SK-N-MC (cell line): ENCODE measurements around the gene PPP1R7.

Experiments used
- DNase-seq: peaks from one replicate; pipeline ENCODE4 v3.0.0-alpha.2; 2011; ENCODE audit warnings: low read depth, low spot score
- H3K27ac ChIP-seq: fragments of 200-600 bp; sonication (generic); 2 replicates; pipeline ENCODE4 v1.5.1; 2016; ENCODE audit warnings: mixed run types
- H3K36me3 ChIP-seq: fragments of 200-600 bp; sonication (generic); 2 replicates; pipeline ENCODE4 v1.6.1; 2017; ENCODE audit warnings: antibody characterized with exemption, low read length, mixed read lengths; ENCODE audit not compliant: insufficient read depth
- H3K4me3 ChIP-seq: fragments of 200-600 bp; sonication (generic); 2 replicates; pipeline ENCODE4 v1.5.1; 2016
- H3K9ac ChIP-seq: fragments of 200-600 bp; sonication (generic); 2 replicates; pipeline ENCODE4 v1.8.0; 2017; ENCODE audit warnings: mixed run types, mixed read lengths; ENCODE audit not compliant: insufficient read length
- H3K9me3 ChIP-seq: fragments of 200-600 bp; sonication (generic); 2 replicates; pipeline ENCODE4 v1.6.1; 2017; ENCODE audit warnings: low read depth, mild to moderate bottlenecking, antibody characterized with exemption, low read length, moderate library complexity, mixed read lengths
- EZH2 ChIP-seq: fragments of 200-600 bp; sonication (generic); IDR thresholded peaks from one replicate; pipeline ENCODE4 v1.6.1; 2017; ENCODE audit warnings: antibody characterized with exemption
- FOXP2 ChIP-seq: optimal IDR thresholded peaks from 2 replicates; pipeline ENCODE3; 2011; ENCODE audit warnings: mild to moderate bottlenecking, moderate library complexity; ENCODE audit not compliant: insufficient read depth; ENCODE audit errors: extremely low read length, control extremely low read depth
- POLR2AphosphoS5 ChIP-seq: IDR thresholded peaks from 2 replicates; pipeline ENCODE4 v1.6.1; 2012; ENCODE audit warnings: mild to moderate bottlenecking, low read depth, low read length, borderline replicate concordance

Gene PPP1R7

DNA sequence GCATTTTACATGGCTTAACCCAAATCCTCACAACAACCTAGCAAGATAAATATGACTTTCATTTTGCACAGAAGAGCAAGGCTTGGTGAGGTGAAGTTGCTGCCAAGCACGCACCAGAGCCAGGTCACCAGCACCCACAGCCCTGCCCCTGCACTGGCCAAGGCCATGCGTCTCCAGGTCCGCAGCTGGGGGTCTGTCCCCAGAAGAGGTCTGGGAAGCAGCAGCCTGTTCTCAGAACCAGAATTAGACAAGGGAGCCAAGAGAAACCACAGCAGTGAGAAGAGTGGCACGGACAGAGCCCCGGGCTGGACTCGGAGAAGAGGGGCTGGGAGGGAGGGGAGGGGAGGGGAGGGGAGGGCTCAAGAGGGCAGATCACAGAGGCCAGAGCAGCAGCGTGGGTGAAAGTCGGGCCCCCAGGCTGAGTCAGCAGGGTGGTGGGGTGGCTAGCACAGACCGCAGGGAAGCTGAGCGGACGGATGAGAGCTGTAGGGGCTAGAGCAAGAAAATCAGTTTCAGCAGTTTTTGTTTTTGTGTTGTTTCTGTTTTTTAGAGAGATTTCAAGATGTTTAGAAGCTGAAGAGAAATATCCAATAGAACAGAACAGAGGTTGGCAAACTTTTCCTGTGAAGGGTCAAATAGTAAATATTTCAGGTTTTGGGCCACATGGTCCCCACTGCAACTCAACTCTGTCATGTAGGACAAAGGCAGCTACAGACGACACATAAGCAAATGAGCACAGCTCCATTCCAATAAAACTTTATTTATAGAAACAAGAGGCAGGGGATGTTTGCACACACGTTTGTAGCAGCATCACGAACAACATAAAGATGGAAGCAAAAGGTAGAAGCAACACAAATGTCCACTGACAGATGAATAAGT is 40.8 kb upstream of the PPP1R7 start:
- Histone ChIP-seq H3K9ac (no peak overlapping the region), H3K4me3 (no peak overlapping the region), H3K27ac (no peak overlapping the region)

DNA sequence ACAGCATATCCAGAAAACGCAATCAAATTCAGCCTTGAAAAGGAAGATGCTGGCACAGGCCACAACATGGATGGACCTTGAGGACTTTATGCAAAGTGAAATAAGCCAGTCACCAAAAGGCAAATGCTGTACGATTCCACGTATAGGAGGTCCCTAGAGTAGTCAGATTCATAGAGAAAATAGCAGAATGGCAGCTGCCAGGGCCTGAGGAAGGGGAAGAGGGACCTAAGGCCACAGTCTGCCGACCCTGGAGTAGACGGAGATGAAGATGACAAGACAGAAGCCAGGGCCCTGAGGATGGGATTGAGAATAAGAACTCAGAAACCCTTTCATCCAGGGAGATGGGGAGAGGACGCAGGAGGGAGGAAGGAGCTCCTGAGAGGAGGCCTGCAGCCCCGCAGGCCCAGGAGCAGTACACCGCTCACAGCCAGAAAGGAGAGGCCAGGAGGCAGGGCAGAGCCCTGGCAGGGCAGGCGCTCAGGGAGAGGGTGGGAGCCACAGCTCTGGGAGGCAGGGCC is 40.1 kb upstream of the PPP1R7 start:
- Histone ChIP-seq H3K27ac (no peak overlapping the region), H3K9ac (no peak overlapping the region), H3K36me3 (no peaks in the 10 kb centered on the region; the same call in 1 of the 2 replicates), H3K4me3 (no peak overlapping the region), H3K9me3 (no peaks in the 10 kb centered on the region)
- TF ChIP-seq EZH2, result no peak
- DNase-seq, result no peak

More for the DNA sequence above, 40.8 kb upstream of the PPP1R7 start:
- DNase-seq, result no peak
- TF ChIP-seq EZH2 (no peak), FOXP2 (no peak), POLR2AphosphoS5 (no peak)
- H3K36me3 ChIP-seq, result no peaks in the 10 kb centered on the region; the same call in 1 of the 2 replicates
- H3K9me3 ChIP-seq, result no peaks in the 10 kb centered on the region

GRCh38 chr2:241110607-241111439 is 39.4 kb upstream of the PPP1R7 start:
- H3K9me3 ChIP-seq, result no peaks in the 10 kb centered on the region

DNA sequence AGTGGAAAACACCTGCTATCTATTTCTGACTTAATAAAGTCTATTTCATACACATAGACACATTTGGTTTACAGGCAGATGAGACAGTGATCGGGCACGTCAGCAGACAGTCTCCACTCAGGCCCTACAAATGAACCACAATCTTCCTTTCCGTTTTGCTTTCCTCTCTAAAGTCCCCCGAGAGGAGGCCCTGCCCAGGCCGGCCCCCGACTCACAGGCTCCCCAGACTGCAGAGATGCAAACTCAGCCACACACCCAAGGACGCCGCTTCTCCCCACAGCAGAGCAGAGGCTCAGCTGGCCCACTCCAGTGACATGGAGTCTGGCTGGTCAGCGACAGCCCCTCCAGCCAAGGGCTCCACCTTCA is 38.8 kb upstream of the PPP1R7 start:
- Histone ChIP-seq H3K9ac (no peak overlapping the region), H3K4me3 (no peak overlapping the region), H3K27ac (no peak overlapping the region), H3K9me3 (no peaks in the 10 kb centered on the region), H3K36me3 (no peaks in the 10 kb centered on the region; the same call in 1 of the 2 replicates)
- no peak for TF ChIP-seq EZH2
- TF ChIP-seq POLR2AphosphoS5, result no peak
- TF ChIP-seq FOXP2, result no peak
- DNase-seq, result no peak

More at GRCh38 chr2:241110607-241111439, 39.4 kb upstream of the PPP1R7 start:
- H3K36me3 ChIP-seq, result no peaks in the 10 kb centered on the region; the same call in 1 of the 2 replicates
- no peak overlapping the region for H3K9ac ChIP-seq
- TF ChIP-seq EZH2, result no peak
- no peak for TF ChIP-seq FOXP2
- no peak for TF ChIP-seq POLR2AphosphoS5
- H3K4me3 ChIP-seq, result no peak overlapping the region
- H3K27ac ChIP-seq, result no peak overlapping the region
- DNase-seq, result no peak

DNA sequence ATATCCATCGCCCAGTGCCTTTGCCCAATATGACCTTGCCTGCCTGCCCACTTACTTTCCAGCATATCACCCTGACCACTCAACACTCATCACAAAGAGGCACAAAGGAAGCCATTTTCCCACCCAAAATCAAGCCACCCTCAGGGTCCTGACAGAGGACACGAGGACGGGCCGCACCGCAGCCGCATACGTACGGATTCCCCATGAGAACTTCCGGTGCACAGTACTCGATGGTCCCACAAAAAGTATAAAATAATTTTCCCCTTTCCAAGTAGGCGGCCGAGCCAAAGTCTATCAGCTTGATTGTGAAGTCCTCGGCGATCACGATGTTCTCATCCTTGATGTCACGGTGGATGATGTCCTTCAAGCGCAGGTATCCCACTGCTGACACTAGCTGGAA is 38.2 kb upstream of the PPP1R7 start:
- DNase-seq, result no peak
- Histone ChIP-seq H3K27ac (no peak overlapping the region), H3K9ac (no peak overlapping the region), H3K9me3 (no peaks in the 10 kb centered on the region), H3K36me3 (no peaks in the 10 kb centered on the region; the same call in 1 of the 2 replicates), H3K4me3 (no peak overlapping the region)
- no peak for TF ChIP-seq FOXP2
- no peak for TF ChIP-seq POLR2AphosphoS5
- no peak for TF ChIP-seq EZH2

DNA sequence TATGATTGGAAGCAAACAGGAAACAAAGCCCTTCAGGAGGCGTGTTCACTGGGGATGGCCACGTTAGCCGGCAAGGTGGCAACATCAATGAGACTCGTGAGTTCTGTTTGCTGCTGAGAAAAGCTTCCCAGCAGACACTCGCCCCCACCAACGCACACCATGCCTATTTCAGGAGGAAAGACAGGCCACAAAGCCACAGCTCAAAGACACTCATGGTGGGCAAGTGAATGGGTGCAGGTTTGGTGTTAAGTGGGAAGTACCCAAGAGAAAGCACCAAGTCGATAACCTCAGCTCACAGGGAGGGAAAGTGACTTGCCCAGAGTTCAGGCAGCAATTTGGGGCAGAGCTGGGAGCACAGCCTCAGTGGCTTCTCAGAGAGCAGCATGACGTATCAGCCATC is 37.7 kb upstream of the PPP1R7 start:
- TF ChIP-seq EZH2 (no peak), FOXP2 (no peak), POLR2AphosphoS5 (no peak)
- no peak overlapping the region for H3K27ac ChIP-seq
- H3K36me3 ChIP-seq, result no peaks in the 10 kb centered on the region; the same call in 1 of the 2 replicates
- H3K9ac ChIP-seq, result no peak overlapping the region
- no peak for DNase-seq
- no peak overlapping the region for H3K4me3 ChIP-seq
- no peaks in the 10 kb centered on the region for H3K9me3 ChIP-seq

- no peak for DNase-seq
- Histone ChIP-seq H3K9me3 (no peaks in the 10 kb centered on the region), H3K4me3 (no peak overlapping the region), H3K36me3 (no peaks in the 10 kb centered on the region; the same call in 1 of the 2 replicates), H3K9ac (no peak overlapping the region), H3K27ac (no peak overlapping the region)
- TF ChIP-seq POLR2AphosphoS5 (no peak), FOXP2 (no peak), EZH2 (no peak)
These were observed 35.4 kb upstream of the PPP1R7 start for GRCh38 chr2:241114836-241115235.

- no peak for DNase-seq
- TF ChIP-seq FOXP2, result no peak
- no peak for TF ChIP-seq EZH2
- TF ChIP-seq POLR2AphosphoS5, result no peak
- Histone ChIP-seq H3K4me3 (no peak overlapping the region), H3K9ac (no peak overlapping the region), H3K27ac (no peak overlapping the region), H3K9me3 (no peaks in the 10 kb centered on the region), H3K36me3 (peaks cover 2% of the 10 kb centered on the region)
These were observed 34.9 kb upstream of the PPP1R7 start for GRCh38 chr2:241115361-241115760.
